HUDEP-2 (cell line): ENCODE results near the gene DIAPH3.

Experiments used
- DNase-seq, 76 experiments: peaks; one replicate each; lab custom pipeline; 2025; ENCODE audit not compliant: unreplicated experiment in 76 of 76; lab: John Stamatoyannopoulos, UW

Gene DIAPH3

DNA sequence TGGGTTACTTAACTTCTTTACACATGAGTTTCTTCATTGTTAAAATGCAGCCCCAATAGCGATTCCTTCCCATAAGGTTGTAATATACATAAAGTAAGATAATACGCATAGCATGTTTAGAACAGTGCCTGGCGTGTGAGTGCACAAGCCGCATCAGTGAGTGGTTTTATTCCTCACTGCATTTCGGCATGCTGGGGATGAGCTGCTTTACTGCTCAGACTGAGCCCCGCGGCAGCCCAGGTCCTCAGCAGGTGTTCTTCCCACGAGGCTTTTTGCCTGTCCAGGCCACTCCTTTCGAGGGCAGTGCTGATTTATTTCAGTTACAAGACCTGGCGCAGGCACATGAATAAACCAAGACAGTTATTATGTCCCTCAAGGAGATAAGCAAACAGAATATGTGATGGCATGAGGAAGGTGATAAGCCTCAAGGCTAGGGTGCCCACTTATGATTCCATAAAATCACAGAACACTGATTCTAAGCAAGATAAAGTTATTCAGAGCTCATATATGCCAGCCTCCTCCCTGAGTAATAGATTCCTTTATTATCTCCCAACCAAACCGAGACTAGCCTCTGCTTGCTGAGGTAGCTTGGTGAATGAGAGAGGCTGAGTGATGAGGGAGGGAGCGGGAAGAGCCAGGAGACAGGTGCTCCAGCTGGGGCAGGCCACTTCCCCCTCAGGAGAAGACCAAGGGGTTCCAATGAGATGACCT, 505.5 kb downstream of the DIAPH3 start:
- DNase-seq = no peak

DNA sequence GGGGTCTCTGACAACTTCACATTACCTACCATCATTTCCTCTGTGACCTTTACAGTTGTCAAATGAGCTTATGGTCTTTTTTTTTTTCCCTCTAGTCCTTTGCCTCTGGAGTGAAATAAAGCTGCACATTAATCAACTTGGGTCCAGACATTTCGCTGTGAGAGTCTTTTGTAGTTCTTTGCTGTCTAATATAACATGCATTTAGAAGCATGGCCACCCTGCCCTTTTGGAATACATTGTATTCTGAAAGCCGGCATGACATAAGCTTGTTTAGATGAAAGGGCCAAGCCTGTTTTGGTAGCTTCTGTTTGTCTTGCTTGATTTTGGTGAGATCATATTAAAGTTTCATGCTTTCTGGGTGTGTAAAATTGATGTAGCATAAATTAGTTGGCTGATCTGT, 509.8 kb downstream of the DIAPH3 start:
- DNase-seq = no peak

DNA sequence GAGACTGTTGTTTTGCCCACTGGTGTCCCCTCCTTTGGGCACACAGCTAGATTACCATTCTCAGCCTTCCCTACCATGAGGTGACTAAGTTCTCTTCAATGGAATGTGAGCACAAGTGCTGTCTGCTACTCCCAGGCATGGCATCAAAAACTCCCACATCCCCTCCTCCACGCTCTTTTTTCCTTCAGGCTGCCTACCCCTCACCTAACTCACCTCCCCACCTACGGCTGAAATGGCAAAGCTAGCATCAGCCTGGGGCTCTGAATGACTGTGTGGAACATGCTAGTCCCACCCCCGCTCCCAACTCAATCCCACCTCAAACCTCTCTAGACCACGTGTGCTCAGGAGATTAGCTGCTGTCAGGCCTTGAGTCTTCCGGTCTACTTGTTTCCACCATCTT, 512.2 kb downstream of the DIAPH3 start:
- no peak for DNase-seq

DNA sequence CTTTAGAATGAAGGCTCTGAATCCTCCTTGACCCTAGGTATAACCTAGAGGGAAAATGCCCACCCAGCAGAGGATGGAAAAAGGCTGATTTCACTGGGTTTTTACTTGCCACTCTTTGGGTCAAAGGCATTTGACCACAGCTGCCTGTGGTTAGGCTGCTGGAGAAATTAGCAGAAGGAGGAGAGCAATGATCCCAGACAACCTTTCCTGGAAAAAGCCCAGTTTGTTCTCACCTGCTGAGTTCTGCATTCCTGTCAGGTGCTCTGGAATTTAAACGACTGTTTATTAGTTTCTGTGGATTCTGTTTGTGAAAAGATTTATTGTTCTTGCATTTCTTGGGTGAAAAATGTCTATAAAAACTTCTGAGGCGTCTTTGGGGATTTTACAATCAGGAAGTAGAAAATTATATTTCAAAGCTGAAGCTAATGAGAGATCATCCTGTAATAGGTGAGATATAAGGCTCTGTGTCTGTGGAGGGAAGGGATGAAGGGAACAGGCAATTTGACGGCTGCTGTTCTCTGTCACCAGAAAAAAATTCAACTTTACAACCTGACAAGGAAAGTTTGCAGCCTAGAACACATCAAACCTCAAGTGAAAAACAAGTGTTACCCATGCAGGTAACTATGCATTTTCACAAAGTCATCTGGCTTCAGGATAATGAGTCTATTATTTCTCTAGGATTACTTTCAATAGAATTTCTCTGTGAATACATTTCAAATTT, 519.7 kb downstream of the DIAPH3 start:
- no peak for DNase-seq

DNA sequence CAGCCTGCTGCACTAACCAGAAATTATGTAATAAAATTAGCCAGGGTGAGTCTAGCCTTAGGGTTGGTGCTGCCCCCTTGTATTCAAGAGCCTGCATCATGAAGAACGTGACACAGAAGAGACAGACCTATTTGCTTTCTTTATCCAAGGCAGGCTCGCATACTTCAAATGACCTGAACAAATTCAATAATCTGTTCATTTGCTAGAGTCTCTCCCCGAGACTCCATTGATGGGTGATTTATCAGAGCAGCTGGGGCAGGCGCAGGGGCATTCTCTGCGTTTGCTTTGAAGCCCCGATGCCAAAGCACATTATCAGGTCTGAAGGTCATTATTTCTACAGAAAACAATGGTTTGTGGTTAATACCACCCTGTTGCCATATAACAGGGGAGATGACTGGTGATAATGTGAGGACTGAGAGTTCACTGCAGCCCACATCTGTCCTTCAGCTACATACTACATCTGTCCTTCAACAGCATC, 520.3 kb downstream of the DIAPH3 start:
- no peak for DNase-seq

DNA sequence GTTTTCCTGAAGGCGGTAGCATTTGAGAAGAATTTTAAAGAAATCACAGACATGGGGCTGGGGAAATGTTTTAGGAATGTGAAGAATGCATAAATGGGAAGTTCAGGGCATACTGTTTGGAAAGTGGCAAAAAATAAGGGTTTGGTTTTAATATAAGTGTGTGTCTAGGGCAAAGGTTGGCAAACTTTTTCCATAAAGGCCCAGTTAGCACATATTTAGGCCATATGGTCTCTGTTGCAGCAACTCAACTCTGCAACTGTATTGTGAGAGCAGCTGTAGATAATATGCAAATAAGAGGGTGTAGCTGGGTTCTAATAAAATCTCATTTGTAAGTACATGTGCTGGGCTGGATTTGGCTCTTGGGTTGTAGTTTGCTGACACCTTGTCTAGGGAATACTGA, 521.9 kb downstream of the DIAPH3 start:
- no peak for DNase-seq

DNA sequence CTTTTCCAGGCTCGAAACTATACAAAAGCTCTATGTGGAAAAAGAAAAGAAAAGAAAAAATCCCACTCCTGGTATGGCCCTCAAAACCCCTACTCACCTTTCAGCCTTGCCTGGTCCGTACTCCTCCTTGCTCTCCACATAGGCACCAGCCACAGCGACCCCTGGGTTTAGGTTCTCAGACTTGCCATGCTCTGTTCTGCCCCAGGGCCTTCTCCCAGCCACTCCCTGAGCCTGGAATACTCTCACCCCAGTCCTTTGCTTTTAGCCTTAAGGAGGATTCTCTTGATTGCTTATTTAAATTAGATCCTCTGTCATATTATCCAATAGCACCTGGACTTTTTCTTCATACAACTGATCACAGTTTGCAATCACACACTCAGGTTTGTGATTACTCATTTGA, 522.5 kb downstream of the DIAPH3 start:
- peak in 1 of 76 experiments; percentile 1 for DNase-seq

DNA sequence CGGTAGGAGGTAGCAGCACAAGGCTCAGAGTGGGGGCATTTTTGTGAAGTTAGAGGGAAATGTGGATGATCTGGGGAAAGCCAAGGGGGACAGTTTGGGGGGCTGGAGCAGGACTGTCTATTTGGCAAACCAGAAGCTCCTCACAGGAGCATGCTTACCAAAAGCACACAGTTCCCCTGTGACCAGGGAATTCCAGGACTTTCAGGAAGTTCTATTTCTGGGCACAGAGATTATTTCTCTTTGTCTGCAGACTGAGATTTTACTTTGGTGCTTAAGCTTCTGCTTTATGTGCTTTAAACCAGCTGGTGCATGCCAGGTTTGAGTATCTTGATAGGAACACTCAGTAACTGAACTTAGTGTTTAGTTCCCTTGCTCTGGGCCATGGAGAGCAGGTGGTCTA, 525.3 kb downstream of the DIAPH3 start:
- DNase-seq = no peak

DNA sequence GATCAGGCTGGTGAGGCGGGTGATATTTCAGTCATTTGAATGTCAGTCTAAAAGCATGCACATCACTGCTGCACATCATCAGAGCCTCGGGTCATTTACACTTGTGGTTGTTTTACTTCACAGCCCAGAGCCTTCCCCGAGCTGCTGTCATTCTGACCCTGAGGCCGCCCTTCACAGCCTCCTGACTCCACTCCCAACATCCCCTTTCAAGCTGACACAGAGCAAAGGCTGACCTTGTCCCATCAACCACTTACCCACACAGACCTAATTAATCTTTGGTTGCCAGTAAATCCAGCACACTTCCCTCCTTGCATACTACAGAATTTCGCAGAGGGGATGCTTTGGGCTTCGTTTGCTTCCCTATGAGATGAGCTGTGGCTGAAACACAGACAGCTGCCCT, 528.1 kb downstream of the DIAPH3 start:
- DNase-seq = no peak

DNA sequence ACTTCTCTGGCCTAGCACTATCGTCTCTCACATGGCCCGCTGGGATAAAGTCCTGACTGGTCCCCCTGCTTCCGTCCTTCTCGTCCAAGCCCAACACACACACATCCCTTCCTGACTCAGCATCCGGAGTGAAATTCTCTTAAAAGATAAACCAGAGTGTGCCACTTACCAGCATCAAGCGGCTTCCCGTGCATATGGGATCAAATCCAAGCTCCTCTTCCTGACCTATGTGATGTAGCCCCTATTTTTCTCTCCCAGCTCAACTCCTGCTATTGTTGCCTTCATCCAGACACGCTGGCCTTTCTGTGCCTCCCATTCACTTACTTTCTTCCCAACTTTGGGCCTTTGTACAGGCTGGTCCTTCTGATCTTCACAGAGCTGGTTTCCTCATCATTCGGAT, 530.4 kb downstream of the DIAPH3 start:
- no peak for DNase-seq

DNA sequence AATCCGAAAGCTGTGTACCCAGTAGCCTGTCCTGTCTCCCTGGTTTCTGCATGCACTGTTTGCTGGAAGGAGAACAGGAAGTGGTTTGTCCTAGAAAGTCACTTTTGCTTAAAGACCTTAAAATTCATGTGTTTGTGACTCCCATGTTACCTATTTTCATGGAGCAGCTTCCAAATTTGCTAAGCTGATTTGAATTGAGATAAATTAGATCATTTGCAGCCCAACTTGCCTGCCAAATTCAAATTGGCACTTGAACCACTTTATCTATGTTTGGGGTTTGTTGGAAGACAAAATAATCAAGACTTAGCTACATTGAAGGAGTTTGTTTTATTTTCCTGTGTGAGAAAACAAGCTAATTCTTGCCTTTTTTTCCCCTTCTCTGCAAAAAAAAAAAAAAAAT, 532.5 kb downstream of the DIAPH3 start:
- DNase-seq = no peak

DNA sequence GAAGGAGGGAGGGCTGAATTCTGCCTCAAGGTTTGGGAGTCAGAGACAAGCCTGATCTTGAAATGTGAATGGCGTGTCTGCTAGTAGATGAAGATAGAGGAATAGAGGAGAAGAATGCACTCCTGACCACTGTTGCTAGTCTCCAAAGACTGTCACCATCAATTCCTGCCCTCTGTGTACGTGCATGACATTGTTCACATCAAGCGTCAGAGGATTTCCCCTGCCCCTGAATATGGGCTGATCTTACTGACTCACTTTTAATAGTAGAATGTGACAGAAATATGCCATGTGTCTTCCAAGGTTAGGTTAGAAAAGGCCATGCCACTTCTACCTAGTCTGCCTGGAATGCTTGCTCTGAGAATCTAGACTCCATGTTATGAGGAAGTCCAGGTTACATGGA, 538.6 kb downstream of the DIAPH3 start:
- DNase-seq = no peak

DNA sequence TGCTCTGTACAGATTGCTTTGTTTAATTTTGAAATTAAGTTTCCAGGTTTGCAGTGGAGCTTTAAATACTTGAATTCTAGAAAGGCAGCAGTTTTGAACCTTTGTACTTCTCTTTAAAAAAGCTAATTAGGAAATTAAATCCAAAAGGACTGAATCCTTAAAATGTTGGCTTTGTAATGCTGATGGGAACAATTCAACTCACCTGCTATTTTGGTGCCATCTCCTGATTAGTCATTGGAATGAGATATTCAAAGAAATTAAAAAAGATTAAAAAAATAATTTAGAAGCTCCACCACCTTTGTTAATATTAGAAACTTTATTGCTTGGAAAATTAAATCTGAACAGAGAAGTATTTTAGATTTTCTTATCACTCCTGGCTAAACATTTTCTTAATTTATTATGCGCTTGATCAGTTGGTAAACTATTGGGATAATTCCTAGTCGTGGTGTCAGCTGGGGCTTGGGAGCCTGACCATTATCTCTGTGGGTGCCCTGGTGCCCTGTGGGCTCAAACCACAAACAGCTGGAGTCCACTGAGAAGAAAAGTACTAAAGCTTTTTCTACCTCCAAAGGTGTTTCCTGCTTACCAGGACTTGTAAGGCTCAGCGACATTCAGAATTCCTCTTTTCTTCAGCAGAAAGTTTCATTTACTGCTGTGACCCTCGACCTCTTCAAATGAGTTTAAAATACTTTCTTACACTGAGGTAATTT, 540.4 kb downstream of the DIAPH3 start:
- DNase-seq = no peak

DNA sequence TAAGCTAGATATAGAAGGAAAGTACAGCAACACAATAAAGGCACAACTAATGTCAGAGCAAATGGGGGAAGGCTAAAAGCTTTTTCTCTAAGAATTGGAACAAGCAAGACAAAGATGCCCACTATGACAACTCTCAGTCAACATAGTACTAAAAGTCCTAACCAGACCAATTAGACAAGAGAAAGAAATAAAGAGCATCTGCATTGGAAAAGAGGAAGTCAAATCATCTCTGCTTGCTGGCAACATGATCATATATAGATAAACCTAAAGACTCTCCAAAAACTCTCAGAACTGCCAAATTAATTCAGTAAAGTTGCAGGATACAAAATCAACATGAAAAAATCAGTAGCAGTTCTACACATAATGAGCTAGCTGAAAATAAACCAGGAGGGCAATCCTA, 542.0 kb downstream of the DIAPH3 start:
- DNase-seq = no peak
